ENCODE measurements around the gene CCL3.
"Not testable (repeated sequence)": the region's sequence is repeated elsewhere in the genome, so short reads cannot be mapped to it uniquely, and the experiment has no call there.

Gene CCL3

GRCh38 chr17:36089888-36090836 lies at the start of gene CCL3:
CCL3 (minus strand) TSS chr17:36090143; CDS start chr17:36090058, 85 bp downstream.
- no peak for DNase-seq

GRCh38 chr17:36136439-36136838 lies 46.5 kb upstream of the CCL3 start:
- no peak for DNase-seq

GRCh38 chr17:36136036-36136435 lies 46.1 kb upstream of the CCL3 start:
- DNase-seq = no peak

- no peak for DNase-seq
Measured at GRCh38 chr17:36135465-36135864, 45.5 kb upstream of the CCL3 start.

GRCh38 chr17:36133602-36134236 lies 43.8 kb upstream of the CCL3 start:
- no peak for DNase-seq

- DNase-seq = no peak
Measured at GRCh38 chr17:36132421-36132831, 42.5 kb upstream of the CCL3 start.

GRCh38 chr17:36131931-36132330 lies 42.0 kb upstream of the CCL3 start:
- no peak for DNase-seq

GRCh38 chr17:36131421-36131820 lies 41.5 kb upstream of the CCL3 start:
- DNase-seq = no peak

- DNase-seq = no peak
Measured at GRCh38 chr17:36130346-36130745, 40.4 kb upstream of the CCL3 start.

GRCh38 chr17:36129616-36130015 lies 39.7 kb upstream of the CCL3 start:
- no peak for DNase-seq

- DNase-seq = no peak
Measured at GRCh38 chr17:36128411-36128978, 38.6 kb upstream of the CCL3 start.

- DNase-seq = no peak
Measured at GRCh38 chr17:36127911-36128310, 38.0 kb upstream of the CCL3 start.

- DNase-seq = no peak
Measured at GRCh38 chr17:36127199-36127893, 37.4 kb upstream of the CCL3 start.

- DNase-seq = no peak
Measured at GRCh38 chr17:36124879-36125824, 35.2 kb upstream of the CCL3 start.

GRCh38 chr17:36123431-36123830 lies 33.5 kb upstream of the CCL3 start:
- no peak for DNase-seq

GRCh38 chr17:36121099-36121498 lies 31.2 kb upstream of the CCL3 start:
- DNase-seq = not testable (repeated sequence)

- no peak for DNase-seq
Measured at GRCh38 chr17:36120221-36120620, 30.3 kb upstream of the CCL3 start.

- DNase-seq = no peak
Measured at GRCh38 chr17:36118477-36119353, 28.8 kb upstream of the CCL3 start.

GRCh38 chr17:36117505-36118382 lies 27.8 kb upstream of the CCL3 start:
- DNase-seq = no peak

GRCh38 chr17:36115649-36115977 lies 25.7 kb upstream of the CCL3 start:
- not testable (repeated sequence) for DNase-seq
